H9 (cell line): ENCODE measurements around the gene ANGPTL4. TPM values are rescaled to one million over a fixed set of nuclear protein-coding genes. Genes with fewer than 3 reads are reported as not detected.

Experiments used
- DNase-seq: peaks from one replicate; pipeline ENCODE4 v3.0.0-alpha.2; 2017
- H2AFZ ChIP-seq: one replicate; pipeline ENCODE4 v1.6.1; 2013; ENCODE audit warnings: mild to moderate bottlenecking, low read length, control low read depth, moderate library complexity
- H2AK5ac ChIP-seq: 2 replicates; pipeline ENCODE4 v1.6.1; 2013; ENCODE audit warnings: low read length, control low read depth, mixed read lengths; ENCODE audit not compliant: insufficient read length
- H2BK120ac ChIP-seq: one replicate; pipeline ENCODE4 v1.6.1; 2013; ENCODE audit warnings: low read depth, mild to moderate bottlenecking, low read length, control low read depth, inconsistent platforms; ENCODE audit not compliant: poor library complexity, severe bottlenecking
- H2BK12ac ChIP-seq: 2 replicates; pipeline ENCODE4 v1.6.1; 2013; ENCODE audit warnings: low read length, control low read depth, mixed read lengths, low read depth; ENCODE audit not compliant: insufficient read length
- H2BK15ac ChIP-seq: 2 replicates; pipeline ENCODE4 v1.6.1; 2013; ENCODE audit warnings: low read depth, low read length, control low read depth
- H2BK20ac ChIP-seq: one replicate; pipeline ENCODE4 v1.6.1; 2013; ENCODE audit warnings: low read depth, mild to moderate bottlenecking, low read length, control low read depth, inconsistent platforms; ENCODE audit not compliant: poor library complexity, severe bottlenecking
- H2BK5ac ChIP-seq: 2 replicates; pipeline ENCODE4 v1.6.1; 2013; ENCODE audit warnings: low read length, control low read depth, mixed read lengths; ENCODE audit not compliant: insufficient read length
- H3K14ac ChIP-seq: 2 replicates; pipeline ENCODE4 v1.6.1; 2013; ENCODE audit warnings: low read length, control low read depth; ENCODE audit not compliant: insufficient read depth
- H3K18ac ChIP-seq: 2 replicates; pipeline ENCODE4 v1.6.1; 2013; ENCODE audit warnings: low read depth, mild to moderate bottlenecking, mixed read lengths, low read length, control low read depth; ENCODE audit not compliant: insufficient read length
- H3K23ac ChIP-seq: 2 replicates; pipeline ENCODE4 v1.6.1; 2013; ENCODE audit warnings: low read length, control low read depth, mixed read lengths, low read depth; ENCODE audit not compliant: insufficient read length
- H3K23me2 ChIP-seq: 2 replicates; pipeline ENCODE4 v1.6.1; 2013; ENCODE audit warnings: low read depth, mild to moderate bottlenecking, mixed read lengths, low read length, control low read depth; ENCODE audit not compliant: insufficient read length, poor library complexity, severe bottlenecking
- H3K27ac ChIP-seq: 2 replicates; pipeline ENCODE4 v1.5.1; 2013; ENCODE audit warnings: low read length, control low read depth, mixed read lengths, low read depth; ENCODE audit not compliant: insufficient read length
- H3K27me3 ChIP-seq: 2 replicates; pipeline ENCODE4 v1.6.1; 2013; ENCODE audit warnings: low read length, control low read depth, inconsistent platforms; ENCODE audit not compliant: insufficient read depth
- H3K4ac ChIP-seq: 2 replicates; pipeline ENCODE4 v1.6.1; 2013; ENCODE audit warnings: low read depth, mild to moderate bottlenecking, control low read depth, inconsistent platforms, low read length, moderate library complexity
- H3K4me1 ChIP-seq: 2 replicates; pipeline ENCODE4 v1.6.1; 2013; ENCODE audit warnings: low read length, control low read depth, inconsistent platforms; ENCODE audit not compliant: insufficient read depth
- H3K4me2 ChIP-seq: 2 replicates; pipeline ENCODE4 v1.6.1; 2013; ENCODE audit warnings: low read length, control low read depth, mixed read lengths; ENCODE audit not compliant: insufficient read length, insufficient read depth
- H3K56ac ChIP-seq: 2 replicates; pipeline ENCODE4 v1.6.1; 2013; ENCODE audit warnings: low read depth, mild to moderate bottlenecking, mixed read lengths, low read length, control low read depth; ENCODE audit not compliant: insufficient read length
- H3K79me1 ChIP-seq: 2 replicates; pipeline ENCODE4 v1.6.1; 2013; ENCODE audit warnings: low read depth, mild to moderate bottlenecking, moderate library complexity, low read length, control low read depth, inconsistent platforms; ENCODE audit not compliant: insufficient read depth, poor library complexity, severe bottlenecking
- H3K79me2 ChIP-seq: 2 replicates; pipeline ENCODE4 v1.6.1; 2013; ENCODE audit warnings: low read length, control low read depth, inconsistent platforms; ENCODE audit not compliant: insufficient read depth
- H3K9ac ChIP-seq: 2 replicates; pipeline ENCODE4 v1.6.1; 2013; ENCODE audit warnings: low read length, control low read depth, mixed read lengths; ENCODE audit not compliant: insufficient read length; ENCODE audit errors: extremely low read depth
- H3K9me3 ChIP-seq: one replicate; pipeline ENCODE4 v1.6.1; 2013; ENCODE audit warnings: low read depth, low read length, inconsistent platforms; ENCODE audit not compliant: control insufficient read depth
- H3T11ph ChIP-seq: one replicate; pipeline ENCODE4 v1.6.1; 2013; ENCODE audit warnings: mild to moderate bottlenecking, low read length, control low read depth, inconsistent platforms
- H4K20me1 ChIP-seq: one replicate; pipeline ENCODE4 v1.6.1; 2013; ENCODE audit not compliant: control insufficient read depth, insufficient read length, insufficient read depth
- H4K5ac ChIP-seq: 2 replicates; pipeline ENCODE4 v1.6.1; 2013; ENCODE audit warnings: low read depth, mild to moderate bottlenecking, mixed read lengths, low read length, control low read depth; ENCODE audit not compliant: insufficient read length
- H4K8ac ChIP-seq: replicated peaks from 2 replicates; pipeline ENCODE4 v1.6.1; 2013; ENCODE audit warnings: low read length, control low read depth, mixed read lengths, low read depth; ENCODE audit not compliant: insufficient read length
- H4K91ac ChIP-seq: 2 replicates; pipeline ENCODE4 v1.6.1; 2013; ENCODE audit warnings: low read depth, mild to moderate bottlenecking, moderate library complexity, mixed read lengths, low read length, control low read depth; ENCODE audit not compliant: insufficient read length
- H3K27ac Mint-ChIP-seq, 3 experiments: 2 replicates in 2 of 3; 3 replicates in 1 of 3; pipeline ENCODE4 v1.8.0; 2020 to 2021; ENCODE audit warnings: mixed read lengths in 3 of 3, mild to moderate bottlenecking in 1 of 3, moderate library complexity in 1 of 3
- H3K27me3 Mint-ChIP-seq: 2 replicates; pipeline ENCODE4 v1.8.0; 2021; ENCODE audit warnings: low read depth, mild to moderate bottlenecking, moderate library complexity, mixed read lengths
- H3K36me3 Mint-ChIP-seq, 3 experiments: 2 replicates in 2 of 3; 3 replicates in 1 of 3; pipeline ENCODE4 v1.8.0; 2020 to 2021; ENCODE audit warnings: low read depth in 3 of 3, mixed read lengths in 3 of 3; ENCODE audit not compliant: insufficient read depth in 1 of 3
- H3K4me1 Mint-ChIP-seq, 2 experiments: 2 replicates each; pipeline ENCODE4 v1.8.0; 2020; ENCODE audit warnings: mixed read lengths in 2 of 2
- H3K4me3 Mint-ChIP-seq, 2 experiments: 2 replicates in 1 of 2; 3 replicates in 1 of 2; pipeline ENCODE4 v1.8.0; 2020 to 2021; ENCODE audit warnings: mild to moderate bottlenecking in 2 of 2, mixed read lengths in 2 of 2, moderate library complexity in 1 of 2
- H3K9me3 Mint-ChIP-seq, 2 experiments: 2 replicates in 1 of 2; 3 replicates in 1 of 2; pipeline ENCODE4 v1.8.0; 2020; ENCODE audit warnings: mild to moderate bottlenecking in 2 of 2, mixed read lengths in 2 of 2, moderate library complexity in 1 of 2
- CTCF ChIP-seq: fragments of 200-600 bp; sonication (generic); conservative IDR thresholded peaks from 3 replicates; pipeline ENCODE4 v1.8.0; 2021; ENCODE audit warnings: antibody characterized with exemption, mild to moderate bottlenecking
- WGBS: extraction: QIAGEN DNeasy Blood & Tissue Kit; methylation state at CpG from one replicate; pipeline ENCODE4 v1.1.7; 2013; ENCODE audit warnings: missing lambda C conversion rate, low lambda C conversion rate, mixed read lengths; ENCODE audit not compliant: insufficient read length; ENCODE audit errors: extremely low coverage; 5-methylcytosine and 5-hydroxymethylcytosine counted together
- total RNA-seq: library from RNA; stranded (reverse); gene quantifications from 2 replicates; pipeline ENCODE4 v1.2.1, GENCODE V29; 2021

The ANGPTL4 gene
- total RNA-seq, 1 experiment from 2014 or later, result 1.9 TPM

- peaks cover 18% of the 10 kb centered on the region; the same call in 1 of the 2 replicates for H3K27me3 ChIP-seq
- no peaks in the 10 kb centered on the region for H3K79me2 ChIP-seq
- no peak overlapping the region for H3K18ac ChIP-seq
- no peak overlapping the region for H3K9ac ChIP-seq
- H3K4me2 ChIP-seq, result no peak overlapping the region
- H2BK15ac ChIP-seq, result no peak overlapping the region
- no peak overlapping the region for H3K27ac ChIP-seq
- H3K36me3 Mint-ChIP-seq, result peaks cover 0 to 2% (median 0%) of the 10 kb centered on the region in 3 experiments; a peak in 2 of 7 replicates
- H3K23me2 ChIP-seq, result peaks cover 12% of the 10 kb centered on the region
- no peaks in the 10 kb centered on the region for H3K9me3 ChIP-seq
- no peak overlapping the region for H2BK5ac ChIP-seq
- no peaks in the 10 kb centered on the region for H4K20me1 ChIP-seq
- H3K27me3 Mint-ChIP-seq, result peaks cover 50% of the 10 kb centered on the region
- H3K27ac Mint-ChIP-seq, result no peak overlapping the region
- H2BK20ac ChIP-seq, result no peak overlapping the region
- H3K79me1 ChIP-seq, result no peaks in the 10 kb centered on the region
- no peak overlapping the region; a peak in 1 of 5 replicates for H3K4me3 Mint-ChIP-seq
- no peak overlapping the region for H2AFZ ChIP-seq
- no peaks in the 10 kb centered on the region; the same call in 1 of the 2 replicates for H3K4me1 ChIP-seq
- H3K56ac ChIP-seq, result no peak overlapping the region
- H3K14ac ChIP-seq, result no peak overlapping the region
- H3T11ph ChIP-seq, result no peak overlapping the region
- no peaks in the 10 kb centered on the region; a peak in 1 of 5 replicates for H3K9me3 Mint-ChIP-seq
- no peak overlapping the region for H3K4ac ChIP-seq
- no peak for TF ChIP-seq CTCF
- H2AK5ac ChIP-seq, result no peak overlapping the region
- H3K23ac ChIP-seq, result no peak overlapping the region
- H4K5ac ChIP-seq, result no peak overlapping the region
- no peak overlapping the region for H4K8ac ChIP-seq
- H2BK120ac ChIP-seq, result no peak overlapping the region
- H4K91ac ChIP-seq, result no peak overlapping the region
- H3K4me1 Mint-ChIP-seq, result peaks cover 17 to 21% of the 10 kb centered on the region in 2 experiments
- H2BK12ac ChIP-seq, result no peak overlapping the region
- no peak for DNase-seq
- WGBS, result no CpG with 5 or more reads among the region's 8 CpGs
These were observed 27.3 kb upstream of the ANGPTL4 start for GRCh38 chr19:8336660-8337059.
